Measurements from ENCODE around the gene RRM2.
"Not testable (repeated sequence)": the region's sequence is repeated elsewhere in the genome, so short reads cannot be mapped to it uniquely, and the experiment has no call there.

Gene RRM2

DNA sequence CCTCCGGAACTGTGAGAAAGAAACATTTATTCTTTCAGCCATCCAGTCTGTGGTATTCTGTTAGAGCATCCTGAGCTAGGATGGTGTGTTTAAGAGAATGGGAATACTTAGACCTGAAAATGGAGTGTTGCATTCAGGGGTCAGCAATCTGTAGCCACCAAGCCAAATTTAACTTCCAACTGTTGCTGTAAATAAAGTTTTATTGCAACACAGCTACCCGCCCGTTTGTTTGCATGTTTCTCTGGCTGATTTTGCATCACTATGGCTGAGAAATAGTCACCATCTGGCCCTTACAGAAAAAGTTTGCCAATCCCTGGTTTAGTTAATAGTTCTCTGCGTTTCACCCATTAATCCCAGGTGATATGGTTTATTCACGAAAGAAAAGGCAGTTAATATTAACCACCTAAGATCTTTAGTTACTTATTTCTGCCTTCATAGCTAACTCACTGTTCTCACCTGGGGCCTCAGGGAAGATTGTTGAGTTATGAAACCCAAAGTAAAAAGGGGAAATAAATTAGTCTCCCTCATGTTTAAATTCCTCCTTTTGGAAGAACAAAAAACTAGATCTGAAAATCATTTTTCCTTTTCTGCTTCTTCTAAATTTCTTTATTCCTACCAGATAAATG is 32.9 kb upstream of the RRM2 start:
- H2AFZ ChIP-seq (ENCODE audit: low read length) = no peak overlapping the region
- H3K79me2 ChIP-seq (ENCODE audit: insufficient read depth, low read length) = no peaks in the 10 kb centered on the region
- no peaks in the 10 kb centered on the region for H3F3A ChIP-seq (ENCODE audit: low read depth)
- no peaks in the 10 kb centered on the region for H3K27me3 ChIP-seq (ENCODE audit: insufficient read depth, low read length, poor library complexity, severe bottlenecking)
- H3K4me3 ChIP-seq (ENCODE audit: low read length, poor library complexity, severe bottlenecking) = no peak overlapping the region
- H3K9me3 ChIP-seq (ENCODE audit: insufficient read depth, low read depth, low read length) = no peaks in the 10 kb centered on the region
- no peaks in the 10 kb centered on the region for H3K9me2 ChIP-seq (replicated peaks; ENCODE audit: low read depth, low read length)
- no peaks in the 10 kb centered on the region for H3K36me3 ChIP-seq (ENCODE audit: insufficient read depth, low read length)
- no peaks in the 10 kb centered on the region for H3K4me1 ChIP-seq (ENCODE audit: insufficient read depth, low read length, poor library complexity, severe bottlenecking)
- no peak for TF ChIP-seq EZH2phosphoT487 (IDR thresholded peaks at IDR 0.05; ENCODE audit: borderline replicate concordance)
- TF ChIP-seq, protein P1, sequence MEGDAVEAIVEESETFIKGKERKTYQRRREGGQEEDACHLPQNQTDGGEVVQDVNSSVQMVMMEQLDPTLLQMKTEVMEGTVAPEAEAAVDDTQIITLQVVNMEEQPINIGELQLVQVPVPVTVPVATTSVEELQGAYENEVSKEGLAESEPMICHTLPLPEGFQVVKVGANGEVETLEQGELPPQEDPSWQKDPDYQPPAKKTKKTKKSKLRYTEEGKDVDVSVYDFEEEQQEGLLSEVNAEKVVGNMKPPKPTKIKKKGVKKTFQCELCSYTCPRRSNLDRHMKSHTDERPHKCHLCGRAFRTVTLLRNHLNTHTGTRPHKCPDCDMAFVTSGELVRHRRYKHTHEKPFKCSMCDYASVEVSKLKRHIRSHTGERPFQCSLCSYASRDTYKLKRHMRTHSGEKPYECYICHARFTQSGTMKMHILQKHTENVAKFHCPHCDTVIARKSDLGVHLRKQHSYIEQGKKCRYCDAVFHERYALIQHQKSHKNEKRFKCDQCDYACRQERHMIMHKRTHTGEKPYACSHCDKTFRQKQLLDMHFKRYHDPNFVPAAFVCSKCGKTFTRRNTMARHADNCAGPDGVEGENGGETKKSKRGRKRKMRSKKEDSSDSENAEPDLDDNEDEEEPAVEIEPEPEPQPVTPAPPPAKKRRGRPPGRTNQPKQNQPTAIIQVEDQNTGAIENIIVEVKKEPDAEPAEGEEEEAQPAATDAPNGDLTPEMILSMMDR (conservative IDR thresholded peaks at IDR 0.05; ENCODE audit: low read length) = no peak
- H3K9ac ChIP-seq (ENCODE audit: low read depth, low read length, poor library complexity, severe bottlenecking) = no peak overlapping the region
- H4K20me1 ChIP-seq (ENCODE audit: insufficient read depth, low read length, poor library complexity, severe bottlenecking) = no peaks in the 10 kb centered on the region
- H3K4me2 ChIP-seq (ENCODE audit: low read depth, low read length, poor library complexity, severe bottlenecking) = no peak overlapping the region

DNA sequence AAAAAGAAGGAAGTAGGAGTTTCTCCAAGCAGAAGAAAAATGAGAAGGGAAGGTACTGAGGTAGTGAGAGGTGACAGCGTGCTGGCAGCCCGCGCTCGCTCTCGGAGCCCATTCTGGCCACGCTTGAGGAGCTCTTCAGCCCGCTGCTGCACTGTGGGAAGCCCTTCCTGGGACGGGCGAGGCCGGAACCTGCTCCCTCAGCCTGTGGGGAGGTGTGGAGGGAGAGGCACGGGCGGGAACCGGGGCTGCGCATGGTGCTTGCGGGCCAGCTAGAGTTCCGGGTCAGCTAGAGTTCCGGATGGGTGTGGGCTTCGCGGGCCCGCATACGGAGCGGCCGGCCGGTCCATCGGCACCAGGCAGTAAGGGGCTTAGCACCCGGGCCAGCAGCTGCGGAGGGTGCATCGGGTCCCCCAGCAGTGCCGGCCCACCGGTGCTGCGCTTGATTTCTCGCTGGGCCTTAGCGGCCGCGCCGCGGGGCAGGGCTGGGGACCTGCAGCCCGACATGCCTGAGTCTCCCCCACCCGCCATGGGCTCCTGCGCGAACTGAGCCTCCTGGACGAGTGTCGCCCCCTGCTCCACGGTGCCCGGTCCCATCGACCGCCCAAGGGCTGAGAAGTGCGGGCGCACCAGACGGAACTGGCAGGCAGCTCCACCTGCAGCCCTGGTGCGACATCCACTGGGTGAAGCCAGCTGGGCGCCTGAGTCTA is 31.2 kb upstream of the RRM2 start:
- no peak overlapping the region for H2AFZ ChIP-seq (ENCODE audit: low read length)
- no peaks in the 10 kb centered on the region for H3K79me2 ChIP-seq (ENCODE audit: insufficient read depth, low read length)
- no peaks in the 10 kb centered on the region for H3K4me1 ChIP-seq (ENCODE audit: insufficient read depth, low read length, poor library complexity, severe bottlenecking)
- H3K4me3 ChIP-seq (ENCODE audit: low read length, poor library complexity, severe bottlenecking) = no peak overlapping the region
- H3K4me2 ChIP-seq (ENCODE audit: low read depth, low read length, poor library complexity, severe bottlenecking) = no peak overlapping the region
- no peaks in the 10 kb centered on the region for H3K36me3 ChIP-seq (ENCODE audit: insufficient read depth, low read length)
- H3F3A ChIP-seq (ENCODE audit: low read depth) = no peaks in the 10 kb centered on the region
- H3K27me3 ChIP-seq (ENCODE audit: insufficient read depth, low read length, poor library complexity, severe bottlenecking) = no peaks in the 10 kb centered on the region
- no peaks in the 10 kb centered on the region for H3K9me2 ChIP-seq (replicated peaks; ENCODE audit: low read depth, low read length)
- no peak for TF ChIP-seq EZH2phosphoT487 (IDR thresholded peaks at IDR 0.05; ENCODE audit: borderline replicate concordance)
- TF ChIP-seq, protein P1 (conservative IDR thresholded peaks at IDR 0.05; ENCODE audit: low read length) = no peak
- H3K9ac ChIP-seq (ENCODE audit: low read depth, low read length, poor library complexity, severe bottlenecking) = no peak overlapping the region
- no peaks in the 10 kb centered on the region for H4K20me1 ChIP-seq (ENCODE audit: insufficient read depth, low read length, poor library complexity, severe bottlenecking)
- H3K9me3 ChIP-seq (ENCODE audit: insufficient read depth, low read depth, low read length) = no peaks in the 10 kb centered on the region

DNA sequence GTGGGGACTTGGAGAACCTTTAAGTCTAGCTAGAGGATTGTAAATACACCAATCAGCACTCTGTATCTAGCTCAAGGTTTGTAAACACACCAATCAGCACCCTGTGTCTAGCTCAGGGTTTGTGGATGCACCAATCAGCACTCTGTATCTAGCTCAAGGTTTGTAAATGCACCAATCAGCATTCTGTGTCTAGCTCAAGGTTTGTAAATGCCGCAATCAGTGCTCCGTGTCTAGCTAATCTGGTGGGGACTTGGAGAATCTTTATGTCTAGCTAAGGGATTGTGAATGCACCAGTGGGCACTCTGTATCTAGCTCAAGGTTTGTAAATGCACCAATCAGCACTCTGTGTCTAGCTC is 30.7 kb upstream of the RRM2 start:
- not testable (repeated sequence) for H3K4me1 ChIP-seq (ENCODE audit: insufficient read depth, low read length, poor library complexity, severe bottlenecking); H3K4me3 ChIP-seq (ENCODE audit: low read length, poor library complexity, severe bottlenecking)

More for the DNA sequence above, 30.7 kb upstream of the RRM2 start:
- H3K79me2 ChIP-seq (ENCODE audit: insufficient read depth, low read length); H3K36me3 ChIP-seq (ENCODE audit: insufficient read depth, low read length); H3K9ac ChIP-seq (ENCODE audit: low read depth, low read length, poor library complexity, severe bottlenecking); H4K20me1 ChIP-seq (ENCODE audit: insufficient read depth, low read length, poor library complexity, severe bottlenecking); H3K4me2 ChIP-seq (ENCODE audit: low read depth, low read length, poor library complexity, severe bottlenecking); H2AFZ ChIP-seq (ENCODE audit: low read length); H3F3A ChIP-seq (ENCODE audit: low read depth); H3K27me3 ChIP-seq (ENCODE audit: insufficient read depth, low read length, poor library complexity, severe bottlenecking); H3K9me2 ChIP-seq (replicated peaks; ENCODE audit: low read depth, low read length); H3K9me3 ChIP-seq (ENCODE audit: insufficient read depth, low read depth, low read length): not testable (repeated sequence)

Data from Loucy (cell line).